ENCODE measurements around the gene CDH15. TPM values are rescaled to one million over a fixed set of nuclear protein-coding genes. Genes with fewer than 3 reads are reported as not detected.
A peak's percentile ranks its signal among the peaks of the same experiment; 100 is the strongest.

CDH15 gene
- total and polyA plus RNA-seq, 8 donors, result 0.09 to 2.5 (median 1.4) TPM; not detected in 2

- H3K9me3 ChIP-seq, result no peaks in the 10 kb centered on the region
- ATAC-seq, result no peak
- H3K36me3 ChIP-seq, result no peaks in the 10 kb centered on the region
- no peak for DNase-seq
- H3K27me3 ChIP-seq, result no peaks in the 10 kb centered on the region
- 93 to 95% methylated on average over 4 of the region's 4 CpGs for WGBS, 2 donors
- no peak for TF ChIP-seq CTCF (IDR thresholded peaks at IDR 0.05)
- intact Hi-C loops (cut with DNase I), result no loop called here
- no peaks in the 10 kb centered on the region for H3K4me1 ChIP-seq
- no peak overlapping the region for H3K27ac ChIP-seq
- no peak overlapping the region for H3K4me3 ChIP-seq
- no peak for FAIRE-seq
These were observed 36.4 kb downstream of the CDH15 start for GRCh38 chr16:89207993-89208392.

GRCh38 chr16:89209522-89210044 is 38.0 kb downstream of the CDH15 start:
- intact Hi-C loops (cut with DNase I), result loop anchor here in 1 of 3 donors (10.0 kb wide), 1 partner anchor 265 kb away; no protein-coding TSS in a partner anchor
- no peaks in the 10 kb centered on the region for H3K9me3 ChIP-seq
- ATAC-seq, result no peak
- H3K36me3 ChIP-seq, result no peaks in the 10 kb centered on the region
- H3K27ac ChIP-seq, result no peak overlapping the region
- no peak for TF ChIP-seq CTCF (IDR thresholded peaks at IDR 0.05)
- no peaks in the 10 kb centered on the region for H3K27me3 ChIP-seq
- H3K4me1 ChIP-seq, result no peaks in the 10 kb centered on the region
- WGBS, 2 donors, result 65 to 82% methylated on average over 15 of the region's 15 CpGs
- peak in 1 of 6 donors; percentile 32 for DNase-seq
- FAIRE-seq, result no peak
- no peak overlapping the region for H3K4me3 ChIP-seq

- no peaks in the 10 kb centered on the region for H3K4me1 ChIP-seq
- 80 to 87% methylated on average over 11 of the region's 11 CpGs for WGBS, 2 donors
- no peak for FAIRE-seq
- intact Hi-C loops (cut with DNase I), result loop anchor here in 1 of 3 donors (10.0 kb wide), 1 partner anchor 266 kb away; no protein-coding TSS in a partner anchor
- H3K9me3 ChIP-seq, result no peaks in the 10 kb centered on the region
- no peak for TF ChIP-seq CTCF (IDR thresholded peaks at IDR 0.05)
- no peaks in the 10 kb centered on the region for H3K36me3 ChIP-seq
- H3K27ac ChIP-seq, result no peak overlapping the region
- peak in 1 of 6 donors; percentile 11 for DNase-seq
- H3K4me3 ChIP-seq, result no peak overlapping the region
- ATAC-seq, result no peak
- H3K27me3 ChIP-seq, result no peaks in the 10 kb centered on the region
These were observed 38.8 kb downstream of the CDH15 start for GRCh38 chr16:89210165-89210903.

GRCh38 chr16:89210904-89211515 is 39.5 kb downstream of the CDH15 start:
- WGBS, 2 donors, result 65 to 71% methylated on average over 15 of the region's 15 CpGs
- no peak for TF ChIP-seq CTCF (IDR thresholded peaks at IDR 0.05)
- intact Hi-C loops (cut with DNase I), result loop anchor here in 1 of 3 donors (10.0 kb wide), 1 partner anchor 266 kb away; no protein-coding TSS in a partner anchor
- peaks cover 0 to 6% (median 2%) of the 10 kb centered on the region in 3 donors for H3K4me1 ChIP-seq
- no peaks in the 10 kb centered on the region for H3K36me3 ChIP-seq
- ATAC-seq, result no peak
- no peaks in the 10 kb centered on the region for H3K9me3 ChIP-seq
- no peak overlapping the region for H3K27ac ChIP-seq
- peak in 1 of 6 donors; percentile 36 for DNase-seq
- H3K27me3 ChIP-seq, result no peaks in the 10 kb centered on the region
- FAIRE-seq, result no peak
- no peak overlapping the region for H3K4me3 ChIP-seq
